HepG2 (cell line): Measurements from ENCODE around the gene TNFSF10. TPM values are rescaled to one million over a fixed set of nuclear protein-coding genes. Genes with fewer than 3 reads are reported as not detected.

ENCODE experiments used
- ATAC-seq: fragments of 200-7000 bp; cut with Tn5 transposase; 3 replicates; pipeline ENCODE4 v1.9.1; 2020; ENCODE audit warnings: mild to moderate bottlenecking, moderate library complexity
- BruUV-seq: library from RNA; stranded (reverse); fragments of 400-500 nt; replicated peaks from 2 replicates; lab custom pipeline; 2021; lab: Mats Ljungman, UMichigan
- CTCF ChIA-PET: fragments of 300-600 bp; formaldehyde crosslinking; extraction: SDS; loops from one replicate; lab custom pipeline; 2021; ENCODE audit warnings: low total read pairs, inconsistent platforms, low intra/inter-chr PET ratio; lab: Yijun Ruan, JAX
- POLR2A ChIA-PET: fragments of 350-600 bp; sonication (Branson Sonifier 250); formaldehyde crosslinking; loops from one replicate; lab custom pipeline; 2020; ENCODE audit warnings: antibody characterized with exemption, inconsistent platforms; lab: Yijun Ruan, JAX
- DNase-seq: peaks from one replicate; pipeline ENCODE4 v3.0.0-alpha.2; 2015; ENCODE audit warnings: low spot score
- FAIRE-seq: peaks from 3 replicates; lab custom pipeline; 2011; peaks lifted over from hg19 to GRCh38; lab: Jason Lieb, UNC
- H2AFZ ChIP-seq: one replicate; pipeline ENCODE4 v1.6.1; 2011; ENCODE audit warnings: low read length, inconsistent platforms
- H3K27ac ChIP-seq: fragments of 300-600 bp; 3 replicates; pipeline ENCODE4 v1.8.0; 2011; ENCODE audit warnings: mixed run types, mild to moderate bottlenecking, mixed read lengths, low read length, inconsistent platforms; ENCODE audit not compliant: insufficient read depth; ENCODE audit errors: extremely low read length
- H3K27me3 ChIP-seq, 2 experiments: fragments of 200-600 bp in 1 of 2; 2 replicates in 1 of 2; 3 replicates in 1 of 2; pipeline versions ENCODE4 v1.6.0 to v1.8.0; 2011; ENCODE audit warnings: low read length in 2 of 2, mild to moderate bottlenecking in 2 of 2, moderate library complexity in 2 of 2, inconsistent platforms in 1 of 2; ENCODE audit not compliant: insufficient read depth in 2 of 2, control insufficient read depth in 1 of 2
- H3K36me3 ChIP-seq, 2 experiments: fragments of 200-600 bp in 1 of 2; replicated peaks in 1 of 2; 2 replicates in 1 of 2; 3 replicates in 1 of 2; pipeline versions ENCODE4 v1.5.1 to v1.8.0; 2011; ENCODE audit warnings: low read length in 2 of 2, inconsistent platforms in 1 of 2; ENCODE audit not compliant: insufficient read depth in 2 of 2, control insufficient read depth in 1 of 2
- H3K4me1 ChIP-seq: 2 replicates; pipeline ENCODE4 v1.5.1; 2012; ENCODE audit warnings: low read length, inconsistent platforms; ENCODE audit not compliant: insufficient read depth
- H3K4me2 ChIP-seq: 2 replicates; pipeline ENCODE4 v1.6.0; 2011; ENCODE audit warnings: low read depth, low read length, inconsistent platforms
- H3K4me3 ChIP-seq, 3 experiments: fragments of 200-600 bp in 1 of 3; sonication (generic), shearing (Covaris generic) in 1 of 3; replicated peaks in 1 of 3; 2 replicates each; pipeline ENCODE4 v1.5.1; 2011 to 2016; ENCODE audit warnings: low read length in 3 of 3, inconsistent platforms in 2 of 3, low read depth in 2 of 3, mild to moderate bottlenecking in 2 of 3, control low read depth in 1 of 3, mixed read lengths in 1 of 3; ENCODE audit not compliant: insufficient read depth in 1 of 3
- H3K79me2 ChIP-seq: one replicate; pipeline ENCODE4 v1.6.1; 2011; ENCODE audit warnings: low read length, inconsistent platforms; ENCODE audit not compliant: insufficient read depth
- H3K9ac ChIP-seq: 2 replicates; pipeline ENCODE4 v1.6.0; 2011; ENCODE audit warnings: mild to moderate bottlenecking, low read depth, low read length, inconsistent platforms; ENCODE audit not compliant: insufficient read depth
- H3K9me3 ChIP-seq: 2 replicates; pipeline ENCODE4 v1.5.1; 2012; ENCODE audit warnings: mild to moderate bottlenecking, low read length
- H4K20me1 ChIP-seq: 2 replicates; pipeline ENCODE4 v1.6.0; 2011; ENCODE audit warnings: inconsistent platforms, mild to moderate bottlenecking, low read length, moderate library complexity; ENCODE audit not compliant: insufficient read depth
- ARID4A ChIP-seq: sonication (generic); formaldehyde crosslinking; IDR thresholded peaks from 2 replicates; pipeline ENCODE4 v1.5.0; 2020; ENCODE audit warnings: mild to moderate bottlenecking, missing genetic modification reagents, borderline replicate concordance
- ARNTL ChIP-seq: sonication (generic); formaldehyde crosslinking; IDR thresholded peaks from 2 replicates; pipeline ENCODE4 v1.4.0; 2020; ENCODE audit warnings: mild to moderate bottlenecking, missing genetic modification reagents
- ATF1 ChIP-seq: IDR thresholded peaks from 2 replicates; pipeline ENCODE4 v1.6.1; 2016; ENCODE audit warnings: mild to moderate bottlenecking, control low read depth
- EHMT2 ChIP-seq: fragments of 200-600 bp; sonication (generic); IDR thresholded peaks from 2 replicates; pipeline ENCODE4 v1.7.0; 2017; ENCODE audit warnings: antibody characterized with exemption, low read depth, low read length, borderline replicate concordance
- FOXA3 ChIP-seq: IDR thresholded peaks from 2 replicates; pipeline ENCODE4 v1.6.1; 2016; ENCODE audit warnings: missing genetic modification reagents, missing compliant biosample characterization
- FOXC1 ChIP-seq: sonication (generic); formaldehyde crosslinking; IDR thresholded peaks from 2 replicates; pipeline ENCODE4 v1.8.0; 2022; ENCODE audit warnings: mild to moderate bottlenecking, missing genetic modification reagents, borderline replicate concordance
- KMT2B ChIP-seq: IDR thresholded peaks from 2 replicates; pipeline ENCODE4 v1.6.1; 2016; ENCODE audit warnings: missing genetic modification reagents, missing compliant biosample characterization
- MAFG ChIP-seq: sonication (generic); formaldehyde crosslinking; IDR thresholded peaks from 2 replicates; pipeline ENCODE4 v1.5.1; 2020; ENCODE audit warnings: mild to moderate bottlenecking, missing genetic modification reagents
- NFIB ChIP-seq: sonication (generic); formaldehyde crosslinking; IDR thresholded peaks from 2 replicates; pipeline ENCODE4 v1.9.0; 2021; ENCODE audit warnings: missing genetic modification reagents, mild to moderate bottlenecking, borderline replicate concordance
- RBM22 ChIP-seq: fragments of 200-400 bp; formaldehyde crosslinking; optimal IDR thresholded peaks from 2 replicates; pipeline ENCODE3; 2017; ENCODE audit warnings: mild to moderate bottlenecking, low read length, moderate library complexity
- ZNF720 ChIP-seq: sonication (generic); formaldehyde crosslinking; IDR thresholded peaks from 2 replicates; pipeline ENCODE4 v1.4.0; 2020; ENCODE audit warnings: missing genetic modification reagents
- ZNF781 ChIP-seq: sonication (generic); formaldehyde crosslinking; IDR thresholded peaks from 2 replicates; pipeline ENCODE4 v1.5.1; 2020; ENCODE audit warnings: borderline replicate concordance, mild to moderate bottlenecking, missing genetic modification reagents; ENCODE audit errors: not compliant biosample characterization
- WGBS: methylation state at CpG from one replicate; pipeline ENCODE4 v1.1.6; 2017; ENCODE audit warnings: low lambda C conversion rate; 5-methylcytosine and 5-hydroxymethylcytosine counted together
- in situ Hi-C: cut with HindIII; loops from 2 replicates; pipeline ENCODE4 v1.10.0; 2017; ENCODE audit warnings: low pct_unique_long_range_greater_than_20kb; ENCODE audit not compliant: extremely low pct_ligation_motif_present
- intact Hi-C: fragments of 100-400 bp; cut with micrococcal nuclease; formaldehyde crosslinking; loops from one replicate; pipeline ENCODE4 v1.10.0; 2022; ENCODE audit not compliant: unreplicated experiment
- polyA plus RNA-seq, 8 experiments: library from polyadenylated mRNA; depleted of rRNA in 3 of 8; stranded (reverse) in 7 of 8; unstranded in 1 of 8; fragments of >200 nt; fragmentation: Illumina TruSeq in 4 of 8; extraction: Trizol in 4 of 8; gene quantifications; 2 replicates each; pipeline versions ENCODE4 v1.2.1 to v1.2.3, GENCODE V29; 2011 to 2016; ENCODE audit warnings: low read depth in 4 of 8, missing spikeins in 1 of 8, mixed read lengths in 1 of 8; ENCODE audit not compliant: insufficient read depth in 1 of 8
- total RNA-seq, 5 experiments: library from RNA; depleted of rRNA; stranded (reverse); fragments of >200 nt; fragmentation: Illumina TruSeq; extraction: Trizol; gene quantifications; 2 replicates each; pipeline ENCODE4 v1.2.3, GENCODE V29; 2016; ENCODE audit warnings: low read depth in 1 of 5

Gene TNFSF10
- total and polyA plus RNA-seq, 2 of the 13 experiments (the other 11 are each of a cell fraction or from before 2014, with no cell fraction given), result 8.4 to 9.9 TPM

GRCh38 chr3:172519740-172520139, 3.5 kb downstream of the TNFSF10 start:
- Histone ChIP-seq H3K4me3 (no peak overlapping the region), H3K79me2 (peaks cover 8% of the 10 kb centered on the region), H3K4me1 (peaks cover 74% of the 10 kb centered on the region), H3K36me3 (no peaks in the 10 kb centered on the region), H3K27me3 (no peaks in the 10 kb centered on the region)
- ChIA-PET POLR2A (interaction anchor here (0.8 kb wide), 1 partner anchor 75 kb away, joined by 3 read pairs; no protein-coding TSS in a partner anchor), CTCF (no interaction called here)
- 94% methylated on average over 5 of the region's 5 CpGs for WGBS
- intact Hi-C loops, result no loop called here
- ATAC-seq, result no peak
- TF ChIP-seq MAFG (CRISPR knock-in tag) (no peak), FOXA3 (CRISPR knock-in tag) (no peak), FOXC1 (CRISPR knock-in tag) (no peak), ATF1 (CRISPR knock-in tag) (no peak), NFIB (no peak), RBM22 (no peak), ARNTL (CRISPR knock-in tag) (no peak), EHMT2 (no peak), ZNF720 (CRISPR knock-in tag) (no peak), KMT2B (CRISPR knock-in tag) (no peak), ARID4A (CRISPR knock-in tag) (no peak), ZNF781 (CRISPR knock-in tag) (no peak)
- TF ChIP-seq, all 625 proteins: peak for 0
- Histone ChIP-seq H3K9ac (no peak overlapping the region), H3K4me2 (no peak overlapping the region; the same call in 1 of the 2 replicates), H2AFZ (no peak overlapping the region), H3K27ac (no peak overlapping the region), H3K9me3 (no peaks in the 10 kb centered on the region), H4K20me1 (no peaks in the 10 kb centered on the region)
- DNase-seq (no peak), FAIRE-seq (no peak)
- no TSS peak for BruUV-seq
- in situ Hi-C loops, result no loop called here
